Breast epithelium (tissue), 3 donors: ENCODE results near the gene ROR2.

Experiments
- CTCF ChIP-seq, 3 donors: fragments of 450-650 bp; IDR thresholded peaks; one replicate each; pipeline ENCODE4 v1.5.1; 2016 to 2017; ENCODE audit warnings: antibody characterized with exemption in 3 of 3, mild to moderate bottlenecking in 3 of 3, moderate library complexity in 3 of 3
- POLR2A ChIP-seq: fragments of 450-650 bp; IDR thresholded peaks from one replicate; pipeline ENCODE4 v1.6.1; 2016; ENCODE audit warnings: antibody characterized with exemption, mild to moderate bottlenecking, moderate library complexity

- TF ChIP-seq CTCF (IDR thresholded peaks at IDR 0.05) (no peak), POLR2A (no peak)
Observed at GRCh38 chr9:91751922-91752321, 198.1 kb downstream of the ROR2 start.
